Urothelium cell line (cell line): ENCODE measurements around the gene PAGE2B.
A peak's percentile ranks its signal among the peaks of the same experiment; 100 is the strongest.
"Not testable (repeated sequence)": the region's sequence is repeated elsewhere in the genome, so short reads cannot be mapped to it uniquely, and the experiment has no call there.

Source experiments
- DNase-seq: peaks from one replicate; pipeline ENCODE4 v3.0.0; 2011; ENCODE audit warnings: low spot score, mixed read lengths
- FAIRE-seq: peaks from 2 replicates; lab custom pipeline; 2011; peaks lifted over from hg19 to GRCh38; lab: Jason Lieb, UNC

Gene PAGE2B, protein sequence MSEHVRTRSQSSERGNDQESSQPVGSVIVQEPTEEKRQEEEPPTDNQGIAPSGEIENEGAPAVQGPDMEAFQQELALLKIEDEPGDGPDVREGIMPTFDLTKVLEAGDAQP

DNA sequence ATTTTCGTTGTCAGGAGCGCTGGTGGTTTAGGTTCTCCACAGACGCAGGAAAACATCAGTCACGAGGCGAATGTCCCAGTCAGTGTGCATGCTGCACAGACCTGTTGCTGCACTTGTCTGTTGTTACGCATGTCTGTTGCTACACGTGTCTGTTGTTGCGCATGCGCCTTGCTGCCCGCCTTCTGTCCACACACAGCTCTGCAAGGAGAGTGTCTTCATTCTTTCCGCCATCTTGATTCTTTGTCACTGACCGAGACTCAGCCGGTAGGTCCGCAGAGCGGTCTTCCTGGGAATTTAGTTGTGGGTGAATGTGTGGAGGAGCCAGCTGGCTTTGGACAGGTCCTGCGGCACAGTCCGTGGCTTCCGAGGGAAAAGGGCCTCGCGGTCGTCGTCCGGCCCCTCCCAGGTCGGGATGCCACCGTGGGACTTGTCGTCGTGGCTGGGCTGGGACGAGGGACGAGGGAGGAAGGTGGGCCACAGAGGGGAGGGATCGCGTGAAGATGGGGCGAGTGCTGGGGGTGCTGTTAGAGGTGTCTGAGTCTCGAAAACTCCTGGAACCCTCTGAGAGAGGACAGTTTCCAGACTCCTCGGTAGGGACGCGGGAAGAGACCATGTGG, at the start of gene PAGE2B:
PAGE2B (plus strand) TSS at position 180 of the 617 bp plus-strand sequence. CDS start 1,012 bp downstream, outside the sequence.
- peak; percentile 62 for DNase-seq
- peak; percentile 72 for FAIRE-seq

DNA sequence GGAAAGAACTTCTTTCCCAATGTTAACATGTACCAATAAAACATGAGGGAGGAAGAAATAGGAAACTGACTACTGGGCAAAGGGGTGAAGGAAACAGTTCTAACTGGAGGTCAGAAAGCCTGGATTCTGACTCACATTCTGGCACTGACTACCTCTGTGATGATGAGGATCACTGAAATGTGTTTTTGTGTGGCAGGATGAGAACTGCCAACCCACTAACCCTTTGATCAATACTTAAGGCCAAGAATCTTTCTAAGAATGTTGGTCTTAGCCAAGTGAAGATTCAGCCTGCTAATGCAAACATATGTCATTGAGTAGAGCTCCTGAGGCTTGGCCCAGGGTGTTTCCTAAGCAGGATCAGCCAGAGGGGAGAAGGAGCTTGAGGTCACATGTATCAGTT, 48.7 kb upstream of the PAGE2B start:
- FAIRE-seq, result no peak
- DNase-seq, result no peak

DNA sequence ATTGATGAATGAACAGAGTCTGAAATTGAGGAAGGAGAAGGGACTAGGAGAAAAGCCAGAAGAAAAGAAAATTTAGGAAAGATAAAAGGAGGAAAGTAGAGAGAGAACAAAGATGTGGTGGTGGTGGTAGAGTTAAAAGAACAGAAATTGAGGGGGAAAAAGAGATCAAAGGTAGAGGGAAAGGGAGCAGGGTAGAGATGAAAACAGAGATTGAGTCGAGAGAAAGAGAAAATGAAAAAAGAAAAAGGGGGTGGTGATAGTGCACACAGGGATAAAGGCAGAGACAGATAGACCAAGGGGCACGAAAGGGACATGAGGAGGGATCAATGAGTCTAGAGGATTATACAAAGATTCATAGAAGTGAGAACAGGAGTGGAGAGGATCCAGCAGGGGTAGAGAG, 48.0 kb upstream of the PAGE2B start:
- no peak for FAIRE-seq

DNA sequence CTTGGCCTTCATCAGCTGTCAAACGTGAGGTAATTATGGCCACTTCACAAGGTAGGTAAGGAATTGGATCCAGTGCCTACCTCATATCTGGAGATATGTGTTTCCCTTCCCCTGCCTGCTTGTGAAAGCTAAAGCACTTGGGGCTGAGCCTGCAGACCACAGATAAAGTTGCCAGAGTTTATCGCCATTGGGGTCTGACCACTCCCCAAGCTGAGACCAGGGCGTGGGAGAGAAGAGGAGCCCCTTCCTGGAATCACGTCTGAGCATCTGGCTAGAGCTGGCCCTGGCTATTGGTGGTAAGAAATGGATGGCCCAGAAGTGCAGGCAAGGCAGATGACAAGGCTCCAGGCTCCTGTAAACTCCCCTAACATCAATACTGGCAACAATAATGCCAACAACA, 46.8 kb upstream of the PAGE2B start:
- FAIRE-seq, result no peak
- no peak for DNase-seq

More for the DNA sequence above, 48.0 kb upstream of the PAGE2B start:
- no peak for DNase-seq

DNA sequence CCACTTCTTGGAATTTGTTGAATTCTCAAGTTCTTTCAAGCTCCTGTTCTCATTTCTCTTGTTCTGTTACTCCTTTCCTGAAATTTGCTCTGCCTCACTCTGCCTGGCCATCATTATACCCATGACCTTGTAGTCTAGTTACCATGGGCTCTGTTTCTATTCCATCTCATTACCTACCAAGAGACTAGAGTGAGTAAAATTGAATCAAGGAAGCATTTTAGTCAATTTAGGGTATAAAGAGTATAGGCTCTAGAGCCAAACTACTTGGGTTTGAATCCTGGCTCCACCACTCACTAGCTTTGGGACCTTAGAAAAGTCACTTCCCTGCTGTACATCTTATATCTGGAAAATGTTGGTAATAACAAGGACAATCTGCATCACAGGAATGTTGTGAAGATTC, 46.2 kb upstream of the PAGE2B start:
- DNase-seq, result no peak
- FAIRE-seq, result no peak

DNA sequence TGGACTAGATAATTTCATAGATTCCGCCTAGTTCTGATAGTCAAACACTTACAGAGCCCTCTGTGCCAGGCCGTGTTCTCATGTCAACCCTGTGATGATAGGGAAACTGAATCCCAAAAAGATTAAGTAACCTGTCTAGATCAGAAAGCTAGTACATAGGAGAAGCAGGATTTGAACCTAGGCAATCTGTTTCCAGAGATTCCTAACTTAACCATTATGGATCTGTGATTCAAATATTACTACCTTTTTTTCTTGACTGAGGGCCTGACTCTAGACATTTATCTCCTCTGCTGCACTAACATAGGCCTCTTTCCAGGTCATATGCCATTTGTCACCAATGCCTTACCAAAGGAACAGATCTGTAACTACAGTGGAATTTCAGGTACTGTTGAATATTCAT, 45.5 kb upstream of the PAGE2B start:
- FAIRE-seq (no peak), DNase-seq (no peak)

DNA sequence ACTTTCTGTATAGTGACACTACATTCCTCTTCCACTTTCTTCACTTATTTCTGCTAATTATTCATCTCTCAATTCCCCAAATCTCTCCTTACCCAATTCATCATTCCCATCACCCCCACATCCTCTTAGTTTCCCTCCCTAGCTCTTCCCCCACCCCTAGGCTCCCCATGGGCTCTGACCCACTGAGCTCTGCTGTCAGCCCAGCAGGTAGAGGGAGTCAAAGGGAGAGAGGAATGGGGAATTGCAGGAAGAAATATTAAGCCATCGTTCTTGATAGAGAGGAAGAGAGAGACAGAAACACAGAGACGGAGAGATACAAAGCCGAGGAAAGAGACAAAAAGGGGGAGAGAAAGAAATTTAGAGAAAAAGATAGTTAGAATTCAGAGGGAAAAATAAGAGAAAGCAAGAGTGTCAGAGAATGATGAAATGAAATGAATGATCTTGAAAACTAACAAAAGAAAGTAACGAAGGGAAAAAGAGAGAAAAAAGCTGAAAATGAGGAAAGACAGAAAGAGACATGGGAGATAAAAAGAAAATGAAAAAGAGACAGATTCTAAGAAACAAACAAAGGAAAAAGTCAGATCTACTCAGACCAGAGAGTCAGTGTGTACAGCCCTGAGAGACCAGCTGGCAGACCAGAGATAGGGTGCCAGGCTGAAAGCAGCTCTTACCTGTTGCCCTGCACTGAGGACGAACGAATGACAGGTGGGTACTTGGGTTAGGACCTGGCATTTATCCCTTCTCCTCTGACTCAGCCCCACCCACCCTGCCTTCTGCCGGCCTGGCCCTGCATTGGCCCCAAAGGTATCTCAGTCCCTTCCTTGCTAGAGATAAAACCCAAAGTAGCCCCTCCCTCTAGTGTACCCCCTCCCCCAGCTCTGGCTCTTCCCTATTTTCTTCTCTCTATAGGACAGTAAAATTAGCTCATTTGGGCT, 44.3 kb upstream of the PAGE2B start, which contains the start of gene ALAS2:
ALAS2 (minus strand) TSS at position 707 of the 935 bp plus-strand sequence. CDS start 4,977 bp downstream, outside the sequence.
- DNase-seq (no peak), FAIRE-seq (no peak)

DNA sequence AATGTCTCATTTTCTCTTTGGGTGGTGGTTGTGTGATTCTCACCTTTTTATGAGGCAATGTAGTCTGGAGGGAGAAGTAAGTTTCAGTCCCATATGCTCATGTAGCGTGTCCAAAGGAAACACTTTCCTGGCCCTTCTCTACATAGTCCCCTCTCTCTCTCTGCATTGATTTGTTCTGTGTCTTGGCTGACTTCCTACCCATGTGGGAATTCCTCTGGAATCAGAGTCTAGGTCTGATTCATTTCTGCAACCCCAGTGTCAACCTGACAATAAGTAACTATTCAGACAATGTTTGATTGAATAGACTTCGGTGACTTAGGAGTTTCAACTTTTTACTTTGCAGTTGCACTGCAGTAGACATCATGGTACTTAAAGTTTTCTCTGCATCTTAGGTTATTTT, 41.4 kb upstream of the PAGE2B start:
- FAIRE-seq, result no peak
- DNase-seq, result no peak

DNA sequence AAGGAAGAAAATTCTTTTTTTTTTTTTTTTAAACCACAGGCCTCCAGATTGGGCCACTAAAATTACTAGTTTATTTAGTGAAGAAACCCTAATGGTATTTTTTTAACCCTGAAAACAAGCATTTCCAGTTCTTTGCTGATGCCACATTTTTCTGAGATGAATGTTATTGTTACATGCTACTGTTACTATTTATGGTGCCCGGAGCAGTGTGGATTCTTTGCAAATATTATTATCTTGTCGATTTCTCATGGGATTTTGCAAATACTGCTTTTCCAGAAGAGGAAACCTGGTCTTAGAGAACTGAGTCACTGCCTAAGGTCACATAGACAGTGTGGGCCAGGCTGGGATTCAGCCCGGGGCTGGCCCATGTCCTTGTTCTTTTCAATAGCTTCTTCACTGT, 35.4 kb upstream of the PAGE2B start:
- DNase-seq (no peak), FAIRE-seq (no peak)

DNA sequence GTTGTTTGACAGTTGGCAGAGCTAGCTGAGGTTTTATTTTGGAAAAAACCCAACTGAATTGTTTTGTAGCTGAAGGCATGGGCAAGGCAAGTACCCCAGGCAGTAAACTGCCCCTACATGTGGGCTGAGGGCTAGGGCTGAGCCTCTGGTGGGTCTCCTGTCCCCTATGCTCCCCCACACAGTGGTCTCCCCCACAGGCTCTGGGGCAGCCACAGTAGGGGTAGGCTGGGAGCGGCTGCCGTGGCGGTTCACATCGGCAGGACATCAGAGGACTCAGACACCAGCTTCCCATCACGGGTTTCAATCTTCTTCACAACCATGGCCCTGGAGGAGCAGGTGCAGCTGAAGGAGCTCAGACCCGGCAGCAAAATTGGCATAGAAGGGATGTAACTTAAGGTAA, 33.3 kb upstream of the PAGE2B start:
- DNase-seq, result no peak
- no peak for FAIRE-seq

DNA sequence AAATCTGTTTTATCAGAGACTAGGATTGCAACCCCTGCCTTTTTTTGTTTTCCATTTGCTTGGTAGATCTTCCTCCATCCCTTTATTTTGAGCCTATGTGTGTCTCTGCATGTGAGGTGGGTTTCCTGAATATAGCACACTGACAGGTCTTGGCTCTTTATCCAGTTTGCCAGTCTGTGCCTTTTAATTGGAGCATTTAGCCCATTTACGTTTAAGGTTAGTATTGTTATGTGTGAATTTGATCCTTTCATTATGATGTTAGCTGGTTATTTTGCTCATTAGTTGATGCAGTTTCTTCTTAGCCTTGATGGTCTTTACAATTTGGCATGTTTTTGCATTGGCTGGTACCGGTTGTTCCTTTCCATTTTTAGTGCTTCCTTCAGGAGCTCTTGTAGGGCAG, 24.2 kb upstream of the PAGE2B start:
- DNase-seq, FAIRE-seq: not testable (repeated sequence)

DNA sequence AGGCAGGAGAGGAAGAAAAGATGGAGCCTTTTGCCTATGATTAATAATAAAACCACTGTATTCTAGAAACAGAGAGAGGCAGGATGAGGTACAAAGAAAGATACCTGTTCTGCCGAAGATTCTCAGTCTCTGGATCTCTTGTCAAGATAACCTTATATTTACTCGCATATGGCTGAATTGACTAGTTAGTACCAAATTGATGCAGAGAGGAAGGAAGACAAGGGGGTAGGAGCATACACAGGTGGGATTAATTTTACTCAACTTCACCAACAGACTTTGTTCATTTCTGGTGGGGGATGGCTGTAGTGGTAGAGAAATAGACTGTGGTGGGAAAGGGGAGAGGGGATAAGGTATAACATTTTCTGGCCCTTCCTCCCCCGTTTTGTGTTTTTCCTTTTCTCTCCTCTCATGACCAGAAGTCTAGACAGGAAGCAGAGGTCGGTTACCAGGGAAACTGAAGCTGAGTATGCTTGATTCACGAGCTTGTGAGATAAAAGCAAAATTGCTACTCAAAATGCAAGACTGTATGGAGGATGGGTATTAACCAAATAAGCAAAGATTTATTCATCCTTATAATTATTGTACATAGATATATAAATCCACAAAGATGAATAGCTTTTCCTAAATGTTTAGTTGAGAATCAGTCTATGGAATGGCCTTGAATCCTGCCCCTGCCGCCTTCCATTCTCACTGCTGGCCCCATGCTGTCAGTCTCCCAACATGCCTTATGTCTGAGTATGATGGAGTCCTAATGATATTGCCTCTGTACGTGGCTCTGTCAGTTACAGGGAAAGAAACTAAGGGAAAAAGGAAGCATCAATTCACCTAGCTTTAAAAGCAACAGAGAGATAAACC, 17.8 kb upstream of the PAGE2B start:
- DNase-seq (no peak), FAIRE-seq (no peak)

DNA sequence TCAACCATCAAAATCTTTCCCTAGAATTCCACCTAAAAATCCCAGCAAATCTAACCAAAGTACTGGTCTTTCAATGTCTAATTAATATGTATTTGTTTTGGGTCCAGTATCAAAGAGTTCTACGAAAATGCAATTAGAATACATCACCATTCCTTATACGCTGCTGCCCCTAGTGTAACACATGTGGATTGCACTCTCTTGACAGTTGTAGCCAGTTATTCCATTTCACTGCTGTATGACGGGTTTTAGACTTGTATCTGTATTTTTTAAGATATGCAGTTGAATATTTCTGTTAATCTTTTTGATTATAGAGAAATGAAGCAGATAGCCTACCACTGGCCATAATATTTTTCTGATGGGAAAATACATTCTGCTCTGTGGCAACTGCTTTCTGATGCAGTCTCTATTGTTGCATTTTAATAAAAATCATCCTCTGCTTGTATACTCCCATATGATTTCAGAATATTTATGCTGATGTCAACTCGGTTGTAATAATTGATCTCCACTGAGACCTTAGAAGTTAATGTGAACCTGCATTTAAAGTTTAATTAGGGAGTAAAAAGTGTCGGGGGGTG, 17.1 kb upstream of the PAGE2B start:
- DNase-seq, result peak; percentile 17
- FAIRE-seq, result no peak

DNA sequence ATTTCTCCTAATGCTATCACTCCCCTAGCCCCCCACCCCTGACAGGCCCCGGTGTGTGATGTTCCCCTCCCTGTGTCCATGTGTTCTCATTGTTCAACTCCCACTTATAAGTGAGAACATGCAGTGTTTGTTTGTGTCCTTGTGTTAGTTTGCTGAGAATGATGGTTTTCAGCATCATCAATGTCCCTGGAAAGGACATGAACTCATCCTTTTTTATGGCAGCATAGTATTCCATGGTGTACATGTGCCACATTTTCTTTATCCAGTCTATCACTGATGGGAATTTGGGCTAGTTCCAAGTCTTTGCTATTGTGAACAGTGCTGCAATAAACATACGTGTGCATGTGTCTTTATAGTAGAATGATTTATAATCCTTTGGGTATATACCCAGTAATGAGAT, 7.7 kb upstream of the PAGE2B start:
- FAIRE-seq, result not testable (repeated sequence)

DNA sequence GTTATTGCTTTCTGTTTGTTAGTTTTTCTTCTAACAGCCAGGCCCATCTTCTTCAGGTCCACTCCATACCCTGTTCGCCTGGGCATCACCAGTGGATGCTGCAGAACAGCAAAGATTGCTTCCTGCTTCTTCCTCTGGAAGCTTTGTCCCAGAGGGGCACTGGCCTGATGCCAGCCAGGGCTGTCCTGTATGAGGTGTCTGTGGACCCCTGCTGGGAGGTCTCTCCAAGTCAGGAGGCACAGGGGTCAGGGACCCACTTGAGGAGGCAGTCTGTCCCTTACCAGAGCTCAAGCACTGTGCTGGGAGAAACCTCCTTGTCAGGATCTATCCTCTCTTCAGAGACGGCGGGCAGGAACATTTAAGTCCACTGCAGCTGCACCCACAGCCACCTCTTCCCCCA, 2.5 kb upstream of the PAGE2B start:
- FAIRE-seq (no peak), DNase-seq (no peak)

More for the DNA sequence above, 7.7 kb upstream of the PAGE2B start:
- DNase-seq, result not testable (repeated sequence)

DNA sequence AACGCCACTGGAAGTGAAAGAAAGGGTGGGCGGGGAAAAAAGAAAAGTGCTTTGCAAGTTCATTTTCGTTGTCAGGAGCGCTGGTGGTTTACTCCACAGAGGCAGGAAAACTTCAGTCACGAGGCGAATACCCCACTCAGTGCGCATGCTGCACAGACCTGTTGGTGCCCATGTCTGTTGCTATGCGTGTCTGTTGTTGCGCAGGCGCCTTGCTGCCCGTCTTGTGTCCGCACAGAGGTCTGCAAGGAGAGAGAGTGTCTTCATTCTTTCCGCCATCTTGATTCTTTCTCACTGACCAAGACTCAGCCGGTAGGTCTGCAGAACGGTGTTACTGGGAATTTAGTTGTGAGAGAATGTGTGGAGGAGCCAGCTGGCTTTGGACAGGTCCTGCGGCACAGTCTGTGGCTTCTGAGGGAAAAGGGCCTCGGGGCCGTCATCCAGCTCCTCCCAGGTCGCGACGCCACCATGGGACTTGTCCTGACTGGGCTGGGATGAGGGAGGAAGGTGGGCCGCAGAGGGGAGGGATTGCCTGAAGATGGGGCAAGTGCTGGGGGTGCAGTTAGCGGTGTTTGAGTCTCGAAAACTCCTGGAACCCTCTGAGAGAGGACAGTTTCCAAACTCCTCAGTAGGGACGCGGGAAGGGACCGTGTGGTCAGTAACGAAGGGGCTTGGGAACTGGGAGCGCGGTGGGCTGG, 14.1 kb downstream of the PAGE2B start, which contains the start of gene PAGE2:
PAGE2 (plus strand) TSS at position 224 of the 695 bp plus-strand sequence. CDS start 1,003 bp downstream, outside the sequence.
- DNase-seq (peak; percentile 68), FAIRE-seq (no peak)

DNA sequence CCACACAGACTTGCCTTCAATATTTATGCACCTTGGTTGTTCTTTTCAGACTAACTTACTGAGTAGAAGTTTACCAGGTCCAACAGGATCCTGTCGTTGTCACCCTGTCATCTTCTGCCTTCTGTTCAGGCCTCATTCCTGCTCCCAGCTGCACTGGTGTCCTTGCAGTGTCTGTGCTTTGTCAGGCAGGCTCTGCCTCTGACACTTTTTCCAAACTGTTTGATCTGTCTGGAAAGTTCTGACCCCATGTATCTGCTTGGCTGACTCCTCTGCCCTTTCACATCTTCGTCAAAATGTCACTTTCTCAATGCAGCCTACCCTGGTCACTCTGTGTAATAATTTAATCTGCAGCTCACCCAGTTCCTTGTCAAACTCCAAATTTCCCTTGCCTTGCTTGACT, 23.9 kb downstream of the PAGE2B start:
- no peak for DNase-seq
- FAIRE-seq, result no peak

DNA sequence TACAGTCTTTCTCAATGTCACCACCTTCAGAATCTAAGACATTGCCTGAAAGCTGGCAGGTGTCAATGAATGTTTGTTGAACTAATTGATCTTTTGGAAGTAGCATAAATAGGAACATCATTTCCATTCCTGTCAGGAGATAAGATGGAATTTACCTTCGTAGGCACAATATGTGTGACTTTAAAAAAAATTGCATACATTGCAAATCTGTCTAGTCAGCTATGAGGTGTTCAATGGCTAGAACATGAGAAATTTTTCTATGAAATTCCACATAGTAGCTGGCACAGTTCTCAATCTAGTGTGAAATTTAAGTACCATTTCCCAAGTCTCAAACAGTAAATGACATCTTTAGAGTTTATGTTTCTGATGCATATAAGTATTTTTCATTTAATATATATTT, 24.3 kb downstream of the PAGE2B start:
- no peak for FAIRE-seq
- DNase-seq, result no peak

DNA sequence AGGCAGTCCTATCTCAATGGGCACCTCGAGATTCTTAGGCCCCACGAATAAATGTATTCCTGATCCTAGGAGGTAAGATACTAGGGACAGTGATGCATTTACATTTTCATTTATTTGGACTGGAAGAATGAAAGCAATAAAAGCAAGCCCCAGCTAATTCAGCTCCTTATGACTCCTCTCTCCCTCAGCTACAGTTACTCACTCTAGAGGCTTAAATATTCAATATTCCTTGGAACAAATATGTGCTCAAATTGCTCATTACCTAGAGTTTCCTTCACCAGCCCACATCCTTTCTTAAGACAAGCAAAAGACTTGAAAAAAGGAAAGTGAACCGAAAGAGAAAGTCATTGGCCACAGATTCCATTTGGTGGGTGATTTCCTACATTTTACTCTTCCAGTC, 27.9 kb downstream of the PAGE2B start:
- DNase-seq (no peak), FAIRE-seq (no peak)

DNA sequence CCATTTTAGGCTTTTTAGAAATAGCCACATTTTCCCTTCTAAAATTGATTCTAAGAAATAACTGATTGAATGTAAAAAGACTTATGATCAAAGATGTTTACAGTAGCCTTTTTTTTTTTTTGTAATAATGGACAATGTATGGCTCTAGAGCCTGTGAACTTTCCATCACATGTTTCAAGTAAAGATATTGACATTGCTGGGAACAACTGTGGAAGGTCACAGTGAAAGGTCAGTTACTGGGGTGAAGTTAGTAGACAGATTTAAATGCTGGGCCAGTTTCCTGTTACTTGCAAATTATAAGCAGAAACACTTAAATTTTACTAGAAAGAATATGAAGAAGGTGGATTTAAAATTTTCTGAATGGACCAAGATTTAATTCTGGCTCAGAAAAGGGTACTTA, 32.4 kb downstream of the PAGE2B start:
- no peak for DNase-seq

More for the DNA sequence above, 32.4 kb downstream of the PAGE2B start:
- FAIRE-seq, result no peak
